ENCODE data around the gene GULP1. TPM values are rescaled to one million over a fixed set of nuclear protein-coding genes. Genes with fewer than 3 reads are reported as not detected.

The GULP1 gene
- polyA plus RNA-seq, 1 donor (not counting 4 experiments of a cell fraction or from before 2014, with no cell fraction given), result 11.7 TPM

DNA sequence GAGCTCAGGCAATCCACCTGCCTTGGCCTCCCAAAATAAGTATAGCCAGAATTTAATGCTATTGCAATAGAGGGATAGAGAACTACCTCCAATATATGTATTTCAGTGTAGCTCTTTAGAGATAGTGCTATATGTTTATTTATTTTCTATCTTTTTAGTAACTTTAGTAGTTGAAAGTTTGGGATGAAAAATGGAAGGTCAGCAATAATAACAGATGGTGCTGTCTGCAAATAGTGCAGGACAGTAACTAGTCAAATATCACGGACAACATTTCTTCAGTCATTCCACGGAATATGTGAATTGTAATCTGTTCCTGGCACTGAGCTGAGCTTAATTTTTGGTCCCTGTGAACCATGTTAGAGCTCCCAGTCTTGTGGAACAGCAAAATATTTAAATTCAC lies 43.2 kb upstream of the GULP1 start:
- no peak for TF ChIP-seq EZH2 (IDR thresholded peaks at IDR 0.05; ENCODE audit: low read length)
- TF ChIP-seq, protein P1, sequence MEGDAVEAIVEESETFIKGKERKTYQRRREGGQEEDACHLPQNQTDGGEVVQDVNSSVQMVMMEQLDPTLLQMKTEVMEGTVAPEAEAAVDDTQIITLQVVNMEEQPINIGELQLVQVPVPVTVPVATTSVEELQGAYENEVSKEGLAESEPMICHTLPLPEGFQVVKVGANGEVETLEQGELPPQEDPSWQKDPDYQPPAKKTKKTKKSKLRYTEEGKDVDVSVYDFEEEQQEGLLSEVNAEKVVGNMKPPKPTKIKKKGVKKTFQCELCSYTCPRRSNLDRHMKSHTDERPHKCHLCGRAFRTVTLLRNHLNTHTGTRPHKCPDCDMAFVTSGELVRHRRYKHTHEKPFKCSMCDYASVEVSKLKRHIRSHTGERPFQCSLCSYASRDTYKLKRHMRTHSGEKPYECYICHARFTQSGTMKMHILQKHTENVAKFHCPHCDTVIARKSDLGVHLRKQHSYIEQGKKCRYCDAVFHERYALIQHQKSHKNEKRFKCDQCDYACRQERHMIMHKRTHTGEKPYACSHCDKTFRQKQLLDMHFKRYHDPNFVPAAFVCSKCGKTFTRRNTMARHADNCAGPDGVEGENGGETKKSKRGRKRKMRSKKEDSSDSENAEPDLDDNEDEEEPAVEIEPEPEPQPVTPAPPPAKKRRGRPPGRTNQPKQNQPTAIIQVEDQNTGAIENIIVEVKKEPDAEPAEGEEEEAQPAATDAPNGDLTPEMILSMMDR (optimal IDR thresholded peaks at IDR 0.05 in 1 of 3, IDR thresholded peaks at IDR 0.05 in 1 of 3, conservative IDR thresholded peaks at IDR 0.05 in 1 of 3; ENCODE audit: extremely low read depth in 1 of 3, insufficient read depth in 2 of 3, low read length in 3 of 3), result no peak
- H3K36me3 ChIP-seq (ENCODE audit: control insufficient read depth in 2 of 2, extremely low read depth in 1 of 2, insufficient read depth in 2 of 2, low read length in 2 of 2), result no peaks in the 10 kb centered on the region
- no peaks in the 10 kb centered on the region for H3K79me2 ChIP-seq (ENCODE audit: control insufficient read depth, insufficient read depth, low read length)
- no peak overlapping the region for H3K4me2 ChIP-seq (ENCODE audit: control insufficient read depth, extremely low read depth, insufficient read depth, low read depth, low read length)
- no peak overlapping the region for H3K9ac ChIP-seq (ENCODE audit: control insufficient read depth, extremely low read depth, insufficient read depth, low read length)
- dilution Hi-C loops (cut with MboI; ENCODE audit: extremely low pct_ligation_motif_present, low sequenced_read_pairs), result no loop called here
- DNase-seq (ENCODE audit: low read depth, low spot score) (no peak), FAIRE-seq (no peak)
- no peaks in the 10 kb centered on the region for H3K9me3 ChIP-seq (ENCODE audit: control insufficient read depth, low read depth, low read length)
- H3K27ac ChIP-seq (ENCODE audit: control insufficient read depth, insufficient read depth, low read length), result no peak overlapping the region
- no peaks in the 10 kb centered on the region for H3K27me3 ChIP-seq (ENCODE audit: control insufficient read depth, extremely low read depth, insufficient read depth, low read length)
- no peaks in the 10 kb centered on the region for H3K9me1 ChIP-seq (ENCODE audit: control insufficient read depth, extremely low read depth, insufficient read depth, low read length)
- H3K4me3 ChIP-seq (ENCODE audit: control insufficient read depth in 2 of 3, extremely low read depth in 1 of 3, insufficient read depth in 2 of 3, low read depth in 1 of 3, low read length in 3 of 3), result no peak overlapping the region
- no peaks in the 10 kb centered on the region for H4K20me1 ChIP-seq (ENCODE audit: control insufficient read depth, extremely low read depth, insufficient read depth, low read length)
- H2AFZ ChIP-seq (ENCODE audit: control insufficient read depth, low read length), result no peak overlapping the region
- H3K4me1 ChIP-seq (ENCODE audit: control insufficient read depth, extremely low read depth, insufficient read depth, low read length), result no peaks in the 10 kb centered on the region

GRCh38 chr2:188251034-188251433 lies 40.6 kb upstream of the GULP1 start:
- H2AFZ ChIP-seq (ENCODE audit: control insufficient read depth, low read length), result no peak overlapping the region
- FAIRE-seq (no peak), DNase-seq (ENCODE audit: low read depth, low spot score) (no peak)
- no peak overlapping the region for H3K9ac ChIP-seq (ENCODE audit: control insufficient read depth, extremely low read depth, insufficient read depth, low read length)
- dilution Hi-C loops (cut with MboI; ENCODE audit: extremely low pct_ligation_motif_present, low sequenced_read_pairs), result no loop called here
- no peak overlapping the region for H3K27ac ChIP-seq (ENCODE audit: control insufficient read depth, insufficient read depth, low read length)
- no peaks in the 10 kb centered on the region for H3K9me3 ChIP-seq (ENCODE audit: control insufficient read depth, low read depth, low read length)
- H3K36me3 ChIP-seq (ENCODE audit: control insufficient read depth in 2 of 2, extremely low read depth in 1 of 2, insufficient read depth in 2 of 2, low read length in 2 of 2), result no peaks in the 10 kb centered on the region
- no peaks in the 10 kb centered on the region for H3K79me2 ChIP-seq (ENCODE audit: control insufficient read depth, insufficient read depth, low read length)
- no peaks in the 10 kb centered on the region for H4K20me1 ChIP-seq (ENCODE audit: control insufficient read depth, extremely low read depth, insufficient read depth, low read length)
- no peaks in the 10 kb centered on the region for H3K9me1 ChIP-seq (ENCODE audit: control insufficient read depth, extremely low read depth, insufficient read depth, low read length)
- H3K4me3 ChIP-seq (ENCODE audit: control insufficient read depth in 2 of 3, extremely low read depth in 1 of 3, insufficient read depth in 2 of 3, low read depth in 1 of 3, low read length in 3 of 3), result no peak overlapping the region
- H3K27me3 ChIP-seq (ENCODE audit: control insufficient read depth, extremely low read depth, insufficient read depth, low read length), result no peaks in the 10 kb centered on the region
- TF ChIP-seq EZH2 (IDR thresholded peaks at IDR 0.05; ENCODE audit: low read length), result no peak
- TF ChIP-seq, protein P1 (optimal IDR thresholded peaks at IDR 0.05 in 1 of 3, IDR thresholded peaks at IDR 0.05 in 1 of 3, conservative IDR thresholded peaks at IDR 0.05 in 1 of 3; ENCODE audit: extremely low read depth in 1 of 3, insufficient read depth in 2 of 3, low read length in 3 of 3), result no peak
- H3K4me2 ChIP-seq (ENCODE audit: control insufficient read depth, extremely low read depth, insufficient read depth, low read depth, low read length), result no peak overlapping the region
- no peaks in the 10 kb centered on the region for H3K4me1 ChIP-seq (ENCODE audit: control insufficient read depth, extremely low read depth, insufficient read depth, low read length)
